SKM-1 (cell line): ENCODE data around the gene CTDP1.

ENCODE experiments used
- DNase-seq: peaks from one replicate; lab custom pipeline; 2025; ENCODE audit not compliant: unreplicated experiment; lab: John Stamatoyannopoulos, UW

Gene CTDP1

DNA sequence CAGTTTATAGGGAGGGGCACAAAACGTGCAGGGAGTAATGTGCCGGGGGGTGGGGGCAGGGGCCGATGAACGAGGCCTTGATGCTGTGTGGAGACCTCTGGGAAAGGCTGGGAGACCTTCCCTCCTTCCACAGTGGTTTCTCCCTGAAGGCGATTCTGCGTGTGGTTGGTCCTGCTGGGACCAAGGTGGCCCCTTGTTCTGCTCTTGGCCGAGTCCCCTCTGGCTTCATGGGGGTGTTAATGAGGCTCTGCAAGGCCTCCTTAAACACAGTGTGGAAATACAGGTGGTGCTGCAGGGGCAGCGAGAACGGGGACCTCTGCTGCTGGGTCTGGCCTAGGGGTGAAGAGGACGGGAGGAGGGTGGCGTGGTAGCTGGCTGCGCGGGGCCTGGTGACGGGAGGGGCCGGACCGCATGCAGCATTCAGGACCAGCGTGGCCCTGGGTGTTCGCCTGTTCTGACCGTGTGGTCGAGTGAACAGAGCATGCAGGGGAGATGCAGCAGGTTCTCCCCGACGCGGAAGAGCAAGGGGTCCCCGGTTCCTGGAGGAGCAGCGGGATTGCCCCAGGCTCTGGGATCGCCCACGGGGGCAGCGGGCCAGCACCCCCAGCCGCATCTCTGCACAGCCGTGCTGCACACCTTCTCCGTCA, 76.0 kb downstream of the CTDP1 start:
- no peak for DNase-seq

DNA sequence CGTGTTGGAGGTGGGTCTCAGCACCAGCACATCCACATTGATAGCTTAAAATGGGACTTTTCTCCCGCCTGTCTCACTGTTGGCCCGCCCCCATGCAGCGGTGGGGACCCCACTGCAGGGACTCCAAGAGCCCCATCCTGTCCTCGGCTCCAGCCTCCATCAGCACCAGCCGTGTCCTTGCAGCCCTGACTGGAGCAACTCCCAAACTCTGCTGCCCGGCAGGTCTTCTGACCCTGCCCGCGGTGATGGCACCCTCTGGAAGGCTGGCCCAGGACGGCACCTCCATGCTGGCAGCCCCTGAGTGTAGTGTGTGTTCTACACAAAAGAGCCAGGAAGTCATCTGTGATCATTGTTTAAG, 76.5 kb downstream of the CTDP1 start:
- DNase-seq = no peak

DNA sequence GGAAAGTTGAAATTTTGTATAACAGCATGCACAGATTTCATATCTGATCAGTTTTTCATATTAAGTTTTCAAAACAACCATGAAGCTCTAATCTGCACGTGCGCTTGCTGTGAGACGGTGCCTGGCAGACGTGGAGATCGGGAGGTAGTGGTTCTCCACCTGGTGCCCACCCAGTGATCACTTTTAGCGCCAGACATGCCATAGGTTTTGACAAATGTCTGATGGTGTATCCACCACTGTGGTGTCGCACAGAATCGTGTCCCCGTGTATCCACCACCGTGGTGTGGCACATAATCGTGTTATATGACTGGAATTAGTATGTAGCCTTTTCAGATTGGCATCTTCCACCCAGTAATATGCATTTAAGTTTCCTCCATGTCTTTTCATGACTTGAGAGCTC, 77.2 kb downstream of the CTDP1 start:
- DNase-seq = no peak

DNA sequence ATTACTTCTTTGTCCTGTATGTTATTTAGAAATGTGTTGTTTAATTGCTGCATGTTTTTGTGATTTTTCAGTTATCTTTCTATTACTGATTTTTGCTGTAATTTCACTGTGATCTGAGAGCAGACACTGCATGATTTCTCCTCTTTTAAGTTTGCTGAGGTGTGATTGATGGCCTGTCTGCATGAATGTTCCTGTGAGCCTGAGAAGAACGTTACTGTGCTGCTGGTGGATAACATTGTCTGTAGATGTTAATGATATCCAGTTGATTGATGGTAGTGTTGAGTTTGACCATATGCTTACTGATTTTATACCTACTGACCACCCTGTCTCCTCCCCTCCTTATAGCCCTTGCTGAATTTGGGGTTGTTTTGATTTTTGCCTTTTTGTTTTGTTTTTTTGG, 80.7 kb downstream of the CTDP1 start:
- DNase-seq = no peak

DNA sequence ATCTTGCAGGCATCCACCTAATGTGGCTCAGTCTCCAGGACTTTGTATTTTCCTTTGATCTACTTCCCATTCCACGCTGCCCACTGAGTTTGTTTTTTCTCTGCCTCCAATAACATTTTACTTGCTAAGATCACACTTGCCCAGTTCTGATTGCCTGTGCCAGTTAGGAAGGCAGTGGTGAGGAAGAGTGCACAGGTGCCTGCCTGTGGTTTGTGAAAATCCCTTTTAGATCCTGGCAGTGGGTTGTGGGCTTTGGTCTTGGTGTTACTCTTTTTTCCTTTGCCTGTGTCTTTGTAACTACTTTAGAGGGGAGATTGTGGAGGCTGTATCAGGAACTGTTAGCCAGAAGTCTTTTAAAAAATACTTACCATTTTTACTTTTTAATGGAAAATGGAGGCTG, 81.3 kb downstream of the CTDP1 start:
- no peak for DNase-seq

DNA sequence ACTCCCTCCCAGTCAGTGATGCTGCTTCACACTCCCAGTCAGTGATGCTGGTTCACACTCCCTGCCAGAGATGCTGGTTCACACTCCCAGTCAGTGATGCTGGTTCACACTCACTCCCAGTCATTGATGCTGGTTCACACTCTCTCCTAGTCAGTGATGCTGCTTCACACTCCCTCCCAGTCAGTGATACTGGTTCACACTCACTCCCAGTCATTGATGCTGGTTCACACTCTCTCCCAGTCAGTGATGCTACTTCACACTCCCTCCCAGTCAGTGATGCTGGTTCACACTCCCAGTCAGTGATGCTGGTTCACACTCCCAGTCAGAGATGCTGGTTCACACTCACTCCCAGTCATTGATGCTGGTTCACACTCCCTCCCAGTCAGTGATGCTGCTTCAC, 83.8 kb downstream of the CTDP1 start:
- no peak for DNase-seq

DNA sequence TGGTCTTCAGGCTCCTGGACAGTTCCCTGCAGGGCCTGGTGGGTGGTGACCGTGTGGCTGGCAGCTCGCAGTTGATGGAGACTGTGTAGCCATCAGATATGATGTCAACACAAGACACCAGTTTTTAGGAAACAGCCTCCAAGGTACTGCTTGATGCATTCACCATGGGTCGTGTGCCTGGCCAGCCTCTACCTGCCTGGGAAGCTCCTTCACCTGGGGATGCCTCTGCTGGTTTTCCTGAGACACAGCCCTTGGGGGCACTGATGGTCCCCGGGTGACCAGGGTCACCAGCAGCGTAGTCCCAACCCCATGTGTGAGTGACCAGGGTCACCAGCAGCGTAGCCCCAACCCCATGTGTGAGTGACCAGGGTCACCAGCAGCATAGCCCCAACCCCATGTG, 84.5 kb downstream of the CTDP1 start:
- DNase-seq = no peak

DNA sequence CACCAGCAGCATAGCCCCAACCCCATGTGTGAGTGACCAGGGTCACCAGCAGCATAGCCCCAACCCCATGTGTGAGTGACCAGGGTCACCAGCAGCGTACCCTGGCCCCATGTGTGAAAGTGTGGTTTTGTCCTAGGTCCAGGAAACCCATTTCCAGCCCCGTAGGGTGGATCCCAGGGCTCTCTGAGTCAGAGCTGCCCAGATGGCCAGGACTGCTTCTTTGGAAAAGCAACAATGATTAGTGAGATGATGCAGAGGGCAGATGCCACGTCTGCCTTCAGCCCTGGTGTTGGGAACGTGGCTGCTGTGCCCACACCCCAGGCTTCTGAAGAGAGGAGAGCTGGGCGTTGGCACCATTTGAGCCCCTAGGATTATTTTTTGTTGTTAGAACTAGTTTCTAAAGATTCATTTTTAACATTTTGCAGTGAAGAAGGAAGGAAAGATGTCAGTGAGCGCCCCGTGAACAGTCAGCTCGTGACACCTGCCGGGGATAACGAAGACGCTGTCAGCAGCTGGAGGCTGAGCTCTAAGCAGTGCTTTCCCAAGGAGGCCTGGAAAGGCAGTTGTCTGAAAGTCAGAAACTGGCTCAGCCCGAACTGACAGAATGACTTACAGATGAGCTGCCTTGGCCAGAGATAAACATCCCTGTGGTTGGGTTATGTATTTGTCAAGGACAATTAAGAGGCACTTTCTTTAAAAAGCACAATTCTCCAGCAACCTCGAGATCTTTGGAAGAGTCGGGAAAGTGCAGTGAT, 86.1 kb downstream of the CTDP1 start:
- no peak for DNase-seq

DNA sequence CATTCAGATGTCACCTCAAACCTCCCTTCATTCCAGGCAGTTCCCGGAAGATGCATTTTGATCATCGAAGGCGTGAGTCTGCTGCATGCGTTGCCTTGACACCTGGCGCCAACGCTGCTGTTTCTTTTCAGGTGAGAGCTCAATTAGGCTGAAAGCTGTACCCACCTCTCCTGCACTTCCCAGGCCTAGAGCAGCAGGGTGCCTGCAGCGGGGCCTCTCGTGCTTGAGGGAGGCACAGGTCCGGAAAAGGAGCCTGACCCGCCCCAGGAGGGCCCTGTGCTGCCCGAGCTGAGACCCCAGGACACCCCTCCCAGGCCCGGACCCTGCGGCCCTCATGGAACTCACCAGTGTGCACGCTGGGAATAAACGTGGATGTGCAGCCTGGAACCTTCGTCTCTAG, 86.7 kb downstream of the CTDP1 start:
- no peak for DNase-seq

DNA sequence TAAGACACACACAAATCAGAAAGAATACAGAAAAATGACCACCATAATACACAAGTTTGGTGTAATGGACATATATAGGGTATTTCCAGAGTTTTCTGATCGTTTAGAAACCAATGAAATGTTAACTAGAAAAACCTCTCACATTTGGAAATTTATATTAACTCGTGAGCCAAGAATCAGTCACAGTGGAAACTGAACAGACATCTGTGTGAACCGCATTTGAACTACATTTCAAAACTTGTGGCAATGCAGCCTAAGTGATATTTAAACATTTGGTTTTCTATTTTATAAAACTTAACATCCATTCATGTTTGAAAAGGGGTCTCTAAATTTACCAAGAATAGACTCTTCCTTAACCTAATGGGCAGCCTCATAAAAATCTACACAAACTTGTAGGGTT, 89.1 kb downstream of the CTDP1 start:
- DNase-seq = no peak

DNA sequence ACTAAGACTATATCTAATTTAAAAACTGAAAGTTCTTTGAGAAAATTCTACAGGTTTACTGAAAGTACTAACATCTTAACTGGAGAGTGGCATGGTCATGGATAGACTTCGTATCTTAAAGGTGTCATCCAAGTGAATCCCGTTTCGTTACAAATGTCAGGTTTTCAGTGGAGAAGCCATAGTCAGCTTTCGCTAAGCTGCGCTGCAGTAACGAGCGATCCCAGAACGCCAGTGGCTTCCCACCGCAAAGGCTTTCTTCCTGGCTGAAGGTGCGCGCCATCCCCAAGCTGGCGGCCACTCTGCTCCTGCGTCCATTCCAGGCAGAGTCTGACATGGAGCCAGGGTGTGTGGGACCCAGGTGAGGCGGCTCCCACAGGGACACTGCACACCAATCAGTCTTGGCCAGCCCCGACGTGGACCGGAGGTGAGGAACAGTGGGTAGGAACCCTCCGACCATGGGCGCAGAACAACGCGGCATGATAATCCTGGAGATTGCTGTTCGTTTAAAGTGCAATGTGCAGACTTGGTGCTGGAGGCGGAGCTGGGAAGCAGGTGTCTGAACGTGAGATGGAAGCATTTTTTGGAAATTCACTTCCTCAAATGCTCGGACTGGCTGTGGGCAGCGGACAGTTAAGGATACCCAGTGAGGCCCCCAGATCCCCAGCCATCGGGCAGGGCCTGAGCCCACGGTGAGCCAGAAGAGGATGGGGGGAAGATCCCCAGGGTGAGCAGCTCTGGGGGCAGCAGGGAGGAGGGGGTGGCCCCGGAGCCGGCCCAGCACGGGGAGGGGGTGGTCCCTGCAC, 90.3 kb downstream of the CTDP1 start:
- DNase-seq = no peak

DNA sequence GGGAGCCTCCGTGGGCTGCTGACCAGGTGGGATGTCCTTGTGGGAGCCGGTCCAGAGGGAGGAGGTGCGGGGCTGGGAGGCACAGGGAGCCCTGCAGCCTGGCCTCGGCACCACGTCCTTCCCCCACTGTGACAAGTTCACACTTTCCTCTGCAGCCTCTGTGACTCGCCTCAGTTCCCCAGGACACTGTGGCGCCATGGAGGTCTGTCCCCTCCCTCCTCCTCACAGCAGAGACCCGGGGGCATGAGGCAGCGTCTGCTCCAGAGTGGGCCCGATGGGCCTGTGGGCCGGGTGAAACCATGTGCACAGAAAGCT, 90.9 kb downstream of the CTDP1 start:
- DNase-seq = no peak

DNA sequence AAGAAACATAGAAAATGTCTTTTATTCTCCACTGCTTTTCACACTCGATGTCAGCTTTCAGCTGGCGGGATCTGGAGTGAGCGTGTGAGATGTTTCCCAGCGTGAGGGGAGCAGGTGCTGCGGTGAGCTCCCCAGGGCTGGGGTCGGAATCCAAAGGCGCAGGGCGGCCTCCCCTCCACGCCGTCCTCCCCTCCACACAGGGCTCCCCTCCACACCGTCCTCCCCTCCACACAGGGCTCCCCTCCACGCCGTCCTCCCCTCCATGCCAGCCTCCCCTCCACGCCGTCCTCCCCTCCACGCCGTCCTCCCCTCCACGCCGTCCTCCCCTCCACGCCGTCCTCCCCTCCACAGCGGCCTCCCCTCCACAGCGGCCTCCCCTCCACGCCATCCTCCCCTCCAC, 91.2 kb downstream of the CTDP1 start:
- no peak for DNase-seq

DNA sequence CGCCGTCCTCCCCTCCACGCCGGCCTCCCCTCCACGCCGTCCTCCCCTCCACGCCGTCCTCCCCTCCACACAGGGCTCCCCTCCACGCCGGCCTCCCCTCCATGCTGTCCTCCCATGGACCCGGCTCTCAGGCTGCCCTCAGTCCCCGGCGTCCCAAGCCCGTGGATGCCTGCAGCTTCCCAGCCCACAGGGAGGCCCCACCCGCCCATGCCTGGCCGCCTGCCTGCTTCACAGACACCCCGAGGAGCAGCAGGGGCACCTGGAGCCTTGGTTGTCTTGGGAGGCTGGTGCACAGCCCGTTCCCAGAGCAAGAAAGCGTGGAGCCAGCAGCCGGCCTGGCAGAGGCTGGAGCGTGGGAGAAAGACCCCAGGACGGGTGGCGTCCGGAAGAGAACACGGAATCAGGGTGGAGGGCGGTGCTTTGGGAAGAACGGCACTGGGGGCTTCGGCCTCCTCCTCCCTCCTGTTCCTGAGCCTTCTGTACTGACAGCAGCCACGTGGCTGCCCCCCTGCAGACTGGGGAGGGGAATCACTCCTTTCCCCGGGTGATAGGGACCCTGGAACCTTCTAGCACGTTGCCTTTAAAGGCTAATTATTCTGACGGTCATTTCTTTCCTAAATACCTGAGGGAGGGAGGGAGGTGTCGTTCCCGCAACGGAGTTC, 92.0 kb downstream of the CTDP1 start:
- DNase-seq = no peak

DNA sequence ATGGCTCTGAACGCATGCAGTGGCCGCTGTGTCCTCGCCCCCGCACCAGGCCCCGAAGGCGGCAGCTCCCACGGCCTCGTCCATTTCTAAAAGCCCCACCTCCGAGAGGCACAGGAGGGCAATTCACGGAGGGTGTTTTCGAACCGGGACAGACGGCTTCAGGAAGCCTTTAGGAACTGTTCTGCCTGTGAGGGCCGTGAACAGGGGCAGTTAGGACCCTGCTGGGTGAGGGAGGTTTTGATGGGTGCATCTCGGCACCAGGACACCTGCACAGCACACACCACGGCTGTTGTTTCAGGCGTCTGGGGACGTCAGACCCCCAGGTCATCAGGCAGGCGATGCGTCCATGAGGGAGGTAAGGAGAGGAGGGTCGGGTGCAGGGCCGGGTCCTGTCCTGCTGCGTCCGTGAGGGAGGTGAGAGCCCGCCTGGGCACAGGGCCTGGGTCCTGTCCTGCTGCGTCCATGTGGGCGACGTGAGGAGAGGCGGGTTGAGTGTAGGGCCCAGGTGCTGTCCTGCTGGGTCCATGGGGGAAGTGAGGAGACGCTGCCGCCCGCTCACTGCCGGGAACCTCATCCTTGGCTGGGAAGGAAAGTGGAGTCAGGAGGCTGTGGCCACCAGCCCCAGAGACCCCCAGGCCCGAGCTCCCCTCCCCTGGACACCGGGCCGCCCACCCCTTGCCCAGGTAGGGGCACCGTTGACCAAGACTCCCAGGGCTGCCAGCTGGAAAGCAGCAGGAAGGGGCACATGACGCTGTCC, 92.7 kb downstream of the CTDP1 start:
- DNase-seq = no peak

DNA sequence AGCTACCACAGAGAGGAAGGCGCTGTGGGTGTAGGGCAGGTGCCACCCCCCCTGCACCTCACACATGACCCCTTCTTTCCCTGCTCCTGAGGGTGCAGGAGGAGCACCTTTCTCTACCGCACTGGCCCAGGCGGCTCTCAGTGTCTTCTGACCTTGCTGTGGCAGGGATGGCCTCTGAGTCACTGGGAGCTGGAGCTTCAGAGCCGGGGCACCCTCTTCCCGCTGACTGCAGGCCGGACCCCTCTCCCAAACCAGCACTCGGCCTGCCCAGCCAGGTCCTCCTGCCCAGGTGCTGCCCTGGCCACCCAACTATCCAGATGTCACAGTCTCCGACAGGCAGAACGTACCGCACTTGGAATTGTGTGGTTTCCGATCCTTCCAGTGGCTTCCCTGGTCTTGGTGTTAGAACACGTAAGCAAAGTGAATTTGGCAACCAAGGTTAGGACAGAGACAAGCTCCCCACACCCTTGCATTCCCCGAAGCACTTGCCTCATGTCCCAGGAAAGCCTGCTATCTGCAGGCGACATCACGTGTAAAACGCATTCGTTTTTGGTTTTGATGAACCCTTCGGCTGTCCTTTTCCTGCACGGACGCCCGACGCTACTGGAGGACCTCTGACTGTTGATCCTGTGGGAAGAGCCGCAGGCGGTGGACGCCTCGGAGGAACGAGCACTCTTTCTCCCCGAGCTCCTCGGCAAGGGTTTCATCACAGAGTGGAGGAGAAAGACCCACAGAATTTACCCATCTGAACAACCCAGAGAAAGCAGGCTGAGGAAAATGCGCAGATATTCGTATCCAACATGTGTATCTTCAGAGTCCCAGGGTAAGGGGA, 93.5 kb downstream of the CTDP1 start:
- DNase-seq = no peak

DNA sequence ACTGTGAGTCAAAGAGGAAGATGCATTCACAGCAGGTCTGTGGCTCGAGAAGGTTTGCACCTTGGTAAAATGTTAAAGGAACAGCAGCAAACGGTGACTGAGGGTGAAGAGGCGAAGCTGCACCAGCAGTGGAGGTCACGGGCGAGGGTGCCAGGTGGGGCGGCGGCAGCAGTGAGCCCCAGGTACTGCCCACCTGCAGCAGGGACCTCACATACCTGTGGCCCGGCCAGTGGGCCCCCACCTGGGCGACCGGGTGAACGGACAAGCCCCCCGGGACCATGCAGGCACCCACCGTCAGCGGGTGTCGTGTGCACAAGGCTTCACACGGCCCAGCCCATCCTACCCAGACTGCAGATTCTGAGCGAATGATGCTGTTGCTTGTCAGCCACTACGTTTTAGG, 94.5 kb downstream of the CTDP1 start:
- DNase-seq = no peak

DNA sequence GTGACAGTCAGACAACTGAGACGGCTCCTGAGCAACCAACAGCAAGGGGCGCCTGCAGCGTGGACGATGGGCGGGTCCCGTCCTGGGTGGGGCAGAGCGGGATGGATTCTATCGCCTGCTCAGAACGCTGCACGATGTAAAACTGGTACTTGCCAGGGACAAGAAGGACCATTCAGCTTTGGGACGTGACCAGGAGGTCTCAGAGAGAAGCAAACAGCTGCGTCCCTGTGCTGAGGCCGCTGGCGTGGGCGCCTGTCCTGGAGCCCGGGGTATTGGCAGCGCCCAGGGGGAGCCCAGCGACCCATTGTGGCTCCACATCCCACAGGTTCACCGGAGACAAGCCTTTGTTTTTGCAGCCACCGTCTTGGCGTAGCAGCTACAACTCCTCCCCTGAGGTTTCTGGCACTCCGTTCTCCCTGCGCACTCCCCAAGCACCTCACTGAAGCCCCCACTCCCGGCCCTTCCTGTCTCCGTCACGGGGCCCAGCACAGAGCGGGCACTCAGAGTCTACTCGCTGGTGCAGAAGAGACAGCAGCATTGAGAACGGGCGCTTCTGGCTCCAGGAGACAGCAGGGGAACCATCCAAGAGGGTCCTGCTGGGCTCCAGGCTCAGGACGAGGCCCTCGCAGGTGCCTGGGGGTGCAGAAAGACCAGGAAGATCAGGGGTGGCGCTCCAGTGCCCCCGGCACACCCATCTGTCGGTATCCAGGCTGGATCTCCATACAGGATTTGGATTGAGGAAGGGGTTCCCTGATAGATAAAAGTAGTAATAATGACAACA, 96.0 kb downstream of the CTDP1 start:
- no peak for DNase-seq

DNA sequence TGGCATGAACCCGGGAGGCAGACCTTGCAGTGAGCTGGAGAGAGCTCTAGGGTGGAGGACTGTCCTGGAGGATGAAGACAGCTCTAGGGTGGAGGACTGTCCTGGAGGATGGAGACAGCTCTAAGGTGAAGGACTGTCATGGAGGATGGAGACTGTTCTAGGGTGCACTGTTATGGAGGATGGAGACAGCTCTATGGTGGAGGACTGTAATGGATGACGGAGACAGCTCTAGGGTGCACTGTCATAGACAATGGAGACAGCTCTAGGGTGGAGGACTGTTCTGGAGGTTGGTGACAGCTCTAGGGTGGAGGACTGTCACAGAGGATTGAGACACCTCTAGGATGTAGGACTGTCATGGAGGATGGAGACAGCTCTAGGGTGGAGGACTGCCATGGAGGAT, 97.1 kb downstream of the CTDP1 start:
- DNase-seq = no peak
